Endothelial cell of umbilical vein (primary cell): ENCODE data around the gene COQ6.

Experiments
- CTCF ChIP-seq, 2 donors: IDR thresholded peaks; 1 replicate in 1 of 2; 2 replicates in 1 of 2; pipeline ENCODE4 v1.5.1; 2011; ENCODE audit warnings: low read length in 2 of 2, mild to moderate bottlenecking in 2 of 2, moderate library complexity in 2 of 2, control low read depth in 1 of 2, inconsistent platforms in 1 of 2, low read depth in 1 of 2; ENCODE audit not compliant: insufficient read depth in 1 of 2; ENCODE audit errors: extremely low read depth in 1 of 2
- FOS ChIP-seq: IDR thresholded peaks from 2 replicates; pipeline ENCODE4 v1.6.1; 2011; ENCODE audit warnings: mild to moderate bottlenecking, low read length, moderate library complexity, borderline replicate concordance; ENCODE audit not compliant: insufficient read depth
- POLR2A ChIP-seq: IDR thresholded peaks from 2 replicates; pipeline ENCODE4 v1.6.1; 2012; ENCODE audit warnings: low read depth, mild to moderate bottlenecking, control low read depth, low read length
- POLR2AphosphoS5 ChIP-seq: IDR thresholded peaks from 2 replicates; pipeline ENCODE4 v1.6.1; 2012; ENCODE audit warnings: low read depth, mild to moderate bottlenecking, control low read depth, low read length, moderate library complexity; ENCODE audit not compliant: insufficient read depth

DNA sequence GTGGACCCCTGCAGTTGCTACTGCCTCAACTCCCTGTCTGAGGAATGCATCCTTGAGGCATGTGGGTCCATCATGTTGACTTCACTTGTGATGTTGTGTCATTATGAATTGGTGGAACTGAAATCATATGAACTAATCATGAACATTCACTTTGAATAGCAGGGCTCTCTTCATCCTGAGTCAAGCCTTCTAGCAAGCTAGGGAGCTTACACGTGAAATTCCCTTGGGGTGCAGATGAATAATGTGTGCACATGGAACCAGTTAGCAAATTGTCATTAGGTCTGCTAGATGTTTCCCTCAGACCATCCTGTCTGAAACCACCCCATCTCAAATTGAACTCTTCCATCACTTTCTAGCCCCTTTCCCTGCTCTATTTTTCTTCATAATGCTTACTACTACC, 3.6 kb downstream of the COQ6 start:
- TF ChIP-seq POLR2A: no peak
- no peak for TF ChIP-seq POLR2AphosphoS5
- TF ChIP-seq CTCF (IDR thresholded peaks at IDR 0.05; ENCODE audit: extremely low read depth in 1 of 2, insufficient read depth in 1 of 2, low read depth in 1 of 2, low read length in 2 of 2): no peak
- TF ChIP-seq FOS: no peak
